ENCODE results near the gene GALNT10. TPM values are rescaled to one million over a fixed set of nuclear protein-coding genes. Genes with fewer than 3 reads are reported as not detected.

GALNT10 gene
- total and polyA plus RNA-seq, 2 donors (not counting 1 experiment from before 2014, with no cell fraction given), result 18.3 to 35.8 TPM

GRCh38 chr5:154223320-154223719 is 32.8 kb downstream of the GALNT10 start:
- H3K9ac ChIP-seq (ENCODE audit: insufficient read depth, low read length), result no peak overlapping the region
- H3K27me3 ChIP-seq (ENCODE audit: control insufficient read depth, insufficient read depth, low read length), result no peaks in the 10 kb centered on the region
- no peak overlapping the region for H2AFZ ChIP-seq (ENCODE audit: low read length)
- H4K20me1 ChIP-seq (ENCODE audit: control insufficient read depth, extremely low read depth, insufficient read depth, low read length), result no peaks in the 10 kb centered on the region
- no peaks in the 10 kb centered on the region for H3K36me3 ChIP-seq (ENCODE audit: control insufficient read depth, insufficient read depth, low read length)
- TF ChIP-seq CTCF (conservative IDR thresholded peaks at IDR 0.05 in 1 of 2, IDR thresholded peaks at IDR 0.05 in 1 of 2; ENCODE audit: low read depth in 1 of 2, low read length in 2 of 2) (no peak), EZH2 (IDR thresholded peaks at IDR 0.05; ENCODE audit: low read length, missing control alignments) (no peak)
- H3K27ac ChIP-seq (ENCODE audit: insufficient read depth, low read length), result no peak overlapping the region
- peaks cover 14% of the 10 kb centered on the region for H3K4me1 ChIP-seq (ENCODE audit: control insufficient read depth, extremely low read depth, insufficient read depth, low read length)
- no peaks in the 10 kb centered on the region for H3K9me3 ChIP-seq (ENCODE audit: control insufficient read depth, insufficient read depth, low read depth, low read length)
- DNase-seq (ENCODE audit: low read depth in 2 of 2), result no peak
- H3K4me2 ChIP-seq (ENCODE audit: extremely low read depth, insufficient read depth, low read length), result no peak overlapping the region
- no peak overlapping the region for H3K4me3 ChIP-seq (replicated peaks in 1 of 4; ENCODE audit: control extremely low read depth in 1 of 4, insufficient read depth in 1 of 4, low read depth in 3 of 4, low read length in 4 of 4)
- peaks cover 2% of the 10 kb centered on the region for H3K79me2 ChIP-seq (ENCODE audit: control insufficient read depth, insufficient read depth, low read length)

GRCh38 chr5:154227090-154227489 is 36.6 kb downstream of the GALNT10 start:
- Histone ChIP-seq H3K27me3 (ENCODE audit: control insufficient read depth, insufficient read depth, low read length) (no peaks in the 10 kb centered on the region), H3K36me3 (ENCODE audit: control insufficient read depth, insufficient read depth, low read length) (no peaks in the 10 kb centered on the region), H3K4me2 (ENCODE audit: extremely low read depth, insufficient read depth, low read length) (no peak overlapping the region), H3K4me3 (replicated peaks in 1 of 4; ENCODE audit: control extremely low read depth in 1 of 4, insufficient read depth in 1 of 4, low read depth in 3 of 4, low read length in 4 of 4) (no peak overlapping the region), H3K9me3 (ENCODE audit: control insufficient read depth, insufficient read depth, low read depth, low read length) (no peaks in the 10 kb centered on the region), H4K20me1 (ENCODE audit: control insufficient read depth, extremely low read depth, insufficient read depth, low read length) (no peaks in the 10 kb centered on the region), H3K79me2 (ENCODE audit: control insufficient read depth, insufficient read depth, low read length) (peaks cover 2% of the 10 kb centered on the region), H2AFZ (ENCODE audit: low read length) (no peak overlapping the region), H3K4me1 (ENCODE audit: control insufficient read depth, extremely low read depth, insufficient read depth, low read length) (no peaks in the 10 kb centered on the region), H3K27ac (ENCODE audit: insufficient read depth, low read length) (no peak overlapping the region), H3K9ac (ENCODE audit: insufficient read depth, low read length) (no peak overlapping the region)
- TF ChIP-seq CTCF (conservative IDR thresholded peaks at IDR 0.05 in 1 of 2, IDR thresholded peaks at IDR 0.05 in 1 of 2; ENCODE audit: low read depth in 1 of 2, low read length in 2 of 2), result no peak
- TF ChIP-seq EZH2 (IDR thresholded peaks at IDR 0.05; ENCODE audit: low read length, missing control alignments), result no peak
- no peak for DNase-seq (ENCODE audit: low read depth in 2 of 2)

GRCh38 chr5:154228696-154229095 is 38.2 kb downstream of the GALNT10 start:
- H3K9me3 ChIP-seq (ENCODE audit: control insufficient read depth, insufficient read depth, low read depth, low read length), result no peaks in the 10 kb centered on the region
- H3K4me1 ChIP-seq (ENCODE audit: control insufficient read depth, extremely low read depth, insufficient read depth, low read length), result no peaks in the 10 kb centered on the region
- TF ChIP-seq EZH2 (IDR thresholded peaks at IDR 0.05; ENCODE audit: low read length, missing control alignments), result no peak
- TF ChIP-seq CTCF (conservative IDR thresholded peaks at IDR 0.05 in 1 of 2, IDR thresholded peaks at IDR 0.05 in 1 of 2; ENCODE audit: low read depth in 1 of 2, low read length in 2 of 2), result no peak
- no peaks in the 10 kb centered on the region for H4K20me1 ChIP-seq (ENCODE audit: control insufficient read depth, extremely low read depth, insufficient read depth, low read length)
- H3K79me2 ChIP-seq (ENCODE audit: control insufficient read depth, insufficient read depth, low read length), result no peaks in the 10 kb centered on the region
- H3K9ac ChIP-seq (ENCODE audit: insufficient read depth, low read length), result no peak overlapping the region
- no peak overlapping the region for H3K27ac ChIP-seq (ENCODE audit: insufficient read depth, low read length)
- no peaks in the 10 kb centered on the region for H3K36me3 ChIP-seq (ENCODE audit: control insufficient read depth, insufficient read depth, low read length)
- H3K4me3 ChIP-seq (replicated peaks in 1 of 4; ENCODE audit: control extremely low read depth in 1 of 4, insufficient read depth in 1 of 4, low read depth in 3 of 4, low read length in 4 of 4), result no peak overlapping the region
- no peaks in the 10 kb centered on the region for H3K27me3 ChIP-seq (ENCODE audit: control insufficient read depth, insufficient read depth, low read length)
- H2AFZ ChIP-seq (ENCODE audit: low read length), result no peak overlapping the region
- H3K4me2 ChIP-seq (ENCODE audit: extremely low read depth, insufficient read depth, low read length), result no peak overlapping the region
- no peak for DNase-seq (ENCODE audit: low read depth in 2 of 2)

Measured in fibroblast of lung (primary cell).